BE2C (cell line): Measurements from ENCODE around the gene TMEM86A.

Experiments used
- DNase-seq: peaks from one replicate; pipeline ENCODE4 v3.0.0-alpha.2; 2020
- H3K27me3 ChIP-seq: fragments of 250-450 bp; sonication (Bioruptor Pico); 2 replicates; pipeline ENCODE4 v1.5.1; 2020; ENCODE audit warnings: mild to moderate bottlenecking
- H3K36me3 ChIP-seq: fragments of 250-450 bp; sonication (Bioruptor Pico); 2 replicates; pipeline ENCODE4 v1.5.1; 2020; ENCODE audit warnings: mild to moderate bottlenecking
- H3K4me1 ChIP-seq: fragments of 250-450 bp; sonication (Bioruptor Pico); 2 replicates; pipeline ENCODE4 v1.5.1; 2020
- H3K4me3 ChIP-seq: 2 replicates; pipeline ENCODE4 v1.5.1; 2011; ENCODE audit warnings: low read depth, low read length
- H3K9me3 ChIP-seq: fragments of 250-450 bp; sonication (Bioruptor Pico); 2 replicates; pipeline ENCODE4 v1.5.1; 2020
- TF ChIP-seq, protein P1 (sequence below): IDR thresholded peaks from 2 replicates; pipeline ENCODE4 v1.5.1; 2012; ENCODE audit warnings: mild to moderate bottlenecking, low read depth, low read length

Gene TMEM86A

DNA sequence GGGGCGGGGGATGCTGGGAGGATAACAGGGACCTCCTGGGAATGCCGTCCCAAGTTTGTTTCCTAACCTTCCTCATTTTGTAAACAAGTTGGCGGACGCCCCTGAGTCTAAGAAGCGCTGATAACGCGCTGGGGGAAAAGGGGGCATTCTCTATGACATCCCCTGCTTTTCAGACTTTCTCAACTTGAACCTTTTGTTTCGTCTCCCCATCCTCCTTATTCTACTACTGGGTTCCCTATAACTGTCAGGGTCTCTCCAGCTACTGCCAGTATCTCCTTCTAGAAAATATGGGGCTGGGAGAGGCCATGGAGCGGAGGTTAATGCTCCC, 654 bp downstream of the TMEM86A start:
- Histone ChIP-seq H3K9me3 (no peaks in the 10 kb centered on the region), H3K36me3 (no peaks in the 10 kb centered on the region), H3K4me3 (peak overlapping the region; percentile 57), H3K4me1 (no peaks in the 10 kb centered on the region), H3K27me3 (no peaks in the 10 kb centered on the region)
- TF ChIP-seq, protein P1, sequence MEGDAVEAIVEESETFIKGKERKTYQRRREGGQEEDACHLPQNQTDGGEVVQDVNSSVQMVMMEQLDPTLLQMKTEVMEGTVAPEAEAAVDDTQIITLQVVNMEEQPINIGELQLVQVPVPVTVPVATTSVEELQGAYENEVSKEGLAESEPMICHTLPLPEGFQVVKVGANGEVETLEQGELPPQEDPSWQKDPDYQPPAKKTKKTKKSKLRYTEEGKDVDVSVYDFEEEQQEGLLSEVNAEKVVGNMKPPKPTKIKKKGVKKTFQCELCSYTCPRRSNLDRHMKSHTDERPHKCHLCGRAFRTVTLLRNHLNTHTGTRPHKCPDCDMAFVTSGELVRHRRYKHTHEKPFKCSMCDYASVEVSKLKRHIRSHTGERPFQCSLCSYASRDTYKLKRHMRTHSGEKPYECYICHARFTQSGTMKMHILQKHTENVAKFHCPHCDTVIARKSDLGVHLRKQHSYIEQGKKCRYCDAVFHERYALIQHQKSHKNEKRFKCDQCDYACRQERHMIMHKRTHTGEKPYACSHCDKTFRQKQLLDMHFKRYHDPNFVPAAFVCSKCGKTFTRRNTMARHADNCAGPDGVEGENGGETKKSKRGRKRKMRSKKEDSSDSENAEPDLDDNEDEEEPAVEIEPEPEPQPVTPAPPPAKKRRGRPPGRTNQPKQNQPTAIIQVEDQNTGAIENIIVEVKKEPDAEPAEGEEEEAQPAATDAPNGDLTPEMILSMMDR, result no peak
- DNase-seq, result no peak

DNA sequence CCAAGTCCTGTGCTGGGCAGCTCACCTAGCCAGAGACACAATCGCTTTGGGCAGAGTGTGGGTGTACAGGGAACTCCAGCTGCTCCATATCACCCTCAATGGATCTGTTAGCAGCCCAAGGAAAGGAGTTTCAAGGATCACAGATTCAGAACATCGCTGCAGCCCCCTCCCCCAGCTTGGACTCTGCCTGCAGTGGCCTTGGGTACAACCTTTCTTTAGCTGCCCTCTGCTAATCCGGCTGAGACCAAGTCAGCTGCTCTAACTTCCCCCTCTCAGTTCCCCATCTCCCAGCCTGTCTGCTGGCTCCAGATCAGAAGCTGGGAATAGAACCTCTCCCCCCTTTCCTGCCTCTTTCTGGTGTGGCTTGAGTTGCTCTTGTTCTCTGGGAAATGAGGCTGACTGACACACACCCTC, 1.3 kb downstream of the TMEM86A start:
- no peaks in the 10 kb centered on the region for H3K36me3 ChIP-seq
- no peak for DNase-seq
- H3K4me1 ChIP-seq, result no peaks in the 10 kb centered on the region
- H3K4me3 ChIP-seq, result no peak overlapping the region
- no peaks in the 10 kb centered on the region for H3K27me3 ChIP-seq
- TF ChIP-seq, protein P1, result no peak
- H3K9me3 ChIP-seq, result no peaks in the 10 kb centered on the region

DNA sequence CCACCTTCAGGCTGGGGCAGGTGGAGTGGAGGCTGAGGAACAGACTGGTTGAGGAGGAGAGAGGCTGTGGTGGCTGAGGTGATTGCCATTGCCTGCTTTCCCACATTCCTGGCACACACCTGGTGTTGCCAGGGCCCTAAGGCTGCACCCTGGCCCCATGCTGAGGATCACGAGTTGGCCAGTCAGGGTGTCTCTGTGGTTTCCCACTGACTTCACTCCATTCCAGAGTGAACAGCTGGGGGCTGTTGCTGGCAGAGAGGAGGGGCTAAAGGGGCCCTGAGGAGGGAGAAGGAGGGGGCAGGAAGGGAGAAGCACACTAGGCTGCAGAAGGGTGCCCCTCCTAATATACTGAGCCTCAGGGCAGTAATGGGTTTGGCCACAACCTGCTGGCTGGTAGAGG, 1.8 kb downstream of the TMEM86A start:
- H3K4me3 ChIP-seq, result no peak overlapping the region

DNA sequence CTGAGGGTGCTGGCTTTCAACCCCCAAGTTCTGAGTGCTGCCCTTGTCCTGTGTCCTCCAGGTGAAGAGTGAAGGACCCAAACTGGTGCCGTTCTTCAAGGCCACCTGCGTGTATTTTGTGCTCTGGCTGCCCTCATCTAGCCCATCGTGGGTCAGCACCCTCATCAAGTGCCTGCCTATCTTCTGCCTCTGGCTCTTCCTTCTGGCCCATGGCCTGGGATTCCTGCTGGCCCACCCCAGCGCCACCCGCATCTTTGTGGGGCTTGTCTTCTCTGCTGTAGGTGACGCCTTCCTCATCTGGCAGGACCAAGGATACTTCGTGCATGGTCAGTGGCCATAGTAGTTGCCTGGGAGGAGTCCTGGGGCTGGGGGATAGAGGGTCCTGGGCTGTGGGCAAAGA, 2.3 kb downstream of the TMEM86A start:
- Histone ChIP-seq H3K4me3 (no peak overlapping the region), H3K36me3 (no peaks in the 10 kb centered on the region), H3K27me3 (no peaks in the 10 kb centered on the region), H3K9me3 (no peaks in the 10 kb centered on the region), H3K4me1 (no peaks in the 10 kb centered on the region)
- DNase-seq, result no peak
- TF ChIP-seq, protein P1, result no peak

More for the DNA sequence above, 1.8 kb downstream of the TMEM86A start:
- Histone ChIP-seq H3K4me1 (no peaks in the 10 kb centered on the region), H3K9me3 (no peaks in the 10 kb centered on the region), H3K36me3 (no peaks in the 10 kb centered on the region), H3K27me3 (no peaks in the 10 kb centered on the region)
- DNase-seq, result no peak
- TF ChIP-seq, protein P1, result no peak

DNA sequence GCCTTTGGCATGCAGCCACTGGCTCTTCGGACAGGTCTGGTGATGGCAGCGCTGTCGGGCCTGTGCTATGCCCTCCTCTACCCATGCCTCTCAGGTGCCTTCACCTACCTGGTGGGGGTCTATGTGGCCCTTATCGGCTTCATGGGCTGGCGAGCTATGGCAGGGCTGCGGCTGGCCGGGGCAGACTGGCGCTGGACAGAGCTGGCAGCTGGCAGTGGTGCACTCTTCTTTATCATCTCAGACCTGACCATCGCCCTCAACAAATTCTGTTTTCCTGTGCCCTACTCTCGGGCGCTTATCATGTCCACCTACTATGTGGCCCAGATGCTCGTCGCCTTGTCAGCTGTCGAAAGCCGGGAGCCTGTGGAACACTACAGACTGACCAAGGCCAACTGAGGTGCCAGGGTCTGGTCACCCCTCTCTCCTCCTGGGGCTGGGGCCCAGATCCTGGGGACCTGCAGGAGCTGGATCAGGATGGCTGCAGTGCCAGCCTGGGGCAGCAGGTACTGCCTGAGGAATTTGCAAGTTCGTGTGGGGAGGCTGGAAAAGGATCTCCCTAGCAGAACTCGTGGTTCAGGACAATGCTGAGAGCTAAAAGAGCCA, 3.1 kb downstream of the TMEM86A start:
- DNase-seq, result no peak
- H3K4me1 ChIP-seq, result no peaks in the 10 kb centered on the region
- no peaks in the 10 kb centered on the region for H3K9me3 ChIP-seq
- no peaks in the 10 kb centered on the region for H3K36me3 ChIP-seq
- TF ChIP-seq, protein P1, result no peak
- H3K27me3 ChIP-seq, result no peaks in the 10 kb centered on the region
- no peak overlapping the region for H3K4me3 ChIP-seq

DNA sequence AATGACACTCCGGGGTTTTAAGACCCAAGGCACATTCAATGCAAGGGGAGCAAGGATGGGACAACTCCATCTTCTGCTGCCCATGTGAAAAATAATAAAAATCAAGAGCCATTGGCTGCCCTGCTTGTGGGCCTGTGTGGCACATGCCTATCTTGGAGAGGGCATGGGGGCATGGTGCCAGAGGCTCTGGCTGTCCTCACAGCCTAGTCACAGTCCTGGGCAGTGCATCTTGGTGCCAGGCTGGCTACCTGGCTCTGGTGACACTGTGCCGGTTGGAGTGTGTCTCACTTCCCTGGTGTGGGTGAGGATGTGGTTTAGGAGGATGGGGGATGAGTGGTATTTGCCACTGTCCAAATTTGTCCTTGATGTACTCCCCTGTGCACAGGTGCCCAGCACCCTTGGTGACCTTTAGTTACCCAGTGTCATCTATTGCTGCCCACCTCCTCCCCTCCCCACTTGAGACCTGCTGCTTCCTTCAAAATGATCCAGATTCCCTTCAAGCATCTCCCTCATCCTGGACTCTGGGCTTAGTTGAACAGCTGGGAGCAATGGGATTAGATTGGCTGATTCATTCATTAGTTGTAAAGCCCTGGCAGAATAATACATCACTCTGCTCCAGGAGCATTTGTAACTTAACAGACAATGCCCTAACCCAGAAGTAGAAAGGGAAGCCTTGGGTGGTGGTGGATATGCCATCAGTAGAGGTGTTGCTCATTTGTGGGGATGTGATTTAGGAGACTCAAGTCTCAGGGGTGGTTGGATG, 4.6 kb downstream of the TMEM86A start:
- Histone ChIP-seq H3K36me3 (no peaks in the 10 kb centered on the region), H3K27me3 (no peaks in the 10 kb centered on the region), H3K4me1 (no peaks in the 10 kb centered on the region), H3K4me3 (no peak overlapping the region), H3K9me3 (no peaks in the 10 kb centered on the region)
- no peak for DNase-seq
- TF ChIP-seq, protein P1, result no peak
